Activated CD4-positive, alpha-beta T cell treated with anti-CD3 and anti-CD28 coated beads, Interleukin-2, amount 10 ng/mL, durations not matched to agents 7 days and 5 days (primary cell): ENCODE data around the gene CPLANE1. TPM values are rescaled to one million over a fixed set of nuclear protein-coding genes. Genes with fewer than 3 reads are reported as not detected.
A peak's percentile ranks its signal among the peaks of the same experiment; 100 is the strongest.
"Not testable (repeated sequence)": the region's sequence is repeated elsewhere in the genome, so short reads cannot be mapped to it uniquely, and the experiment has no call there.

Experiments used
- CTCF ChIA-PET: fragments of 350-600 bp; sonication (Branson Sonifier 250); formaldehyde crosslinking; loops from one replicate; lab custom pipeline; 2021; ENCODE audit warnings: antibody characterized with exemption; lab: Charles Lee
- POLR2A ChIA-PET: fragments of 350-600 bp; sonication (Branson Sonifier 250); formaldehyde crosslinking; loops from one replicate; lab custom pipeline; 2021; ENCODE audit warnings: antibody characterized with exemption; lab: Charles Lee
- DNase-seq: peaks from one replicate; pipeline ENCODE4 v3.0.0-alpha.2; 2020
- H3K27ac Mint-ChIP-seq: one replicate; pipeline ENCODE4 v1.8.0; 2021; ENCODE audit warnings: mild to moderate bottlenecking, moderate library complexity, mixed read lengths
- H3K27me3 Mint-ChIP-seq: one replicate; pipeline ENCODE4 v1.8.0; 2021; ENCODE audit warnings: mixed read lengths
- H3K36me3 Mint-ChIP-seq: one replicate; pipeline ENCODE4 v1.8.0; 2021; ENCODE audit warnings: low read depth, mixed read lengths
- H3K4me1 Mint-ChIP-seq: one replicate; pipeline ENCODE4 v1.8.0; 2021; ENCODE audit warnings: mixed read lengths
- H3K4me3 Mint-ChIP-seq: one replicate; pipeline ENCODE4 v1.8.0; 2021; ENCODE audit warnings: mild to moderate bottlenecking, moderate library complexity, mixed read lengths
- H3K9me3 Mint-ChIP-seq: one replicate; pipeline ENCODE4 v1.8.0; 2021; ENCODE audit warnings: mixed read lengths
- total RNA-seq, 2 experiments: library from RNA; stranded (reverse); gene quantifications; one replicate each; pipeline ENCODE4 v1.2.3, GENCODE V29; 2021

Gene CPLANE1
- total RNA-seq, 2 experiments from 2014 or later: 11.4 to 13.7 TPM

DNA sequence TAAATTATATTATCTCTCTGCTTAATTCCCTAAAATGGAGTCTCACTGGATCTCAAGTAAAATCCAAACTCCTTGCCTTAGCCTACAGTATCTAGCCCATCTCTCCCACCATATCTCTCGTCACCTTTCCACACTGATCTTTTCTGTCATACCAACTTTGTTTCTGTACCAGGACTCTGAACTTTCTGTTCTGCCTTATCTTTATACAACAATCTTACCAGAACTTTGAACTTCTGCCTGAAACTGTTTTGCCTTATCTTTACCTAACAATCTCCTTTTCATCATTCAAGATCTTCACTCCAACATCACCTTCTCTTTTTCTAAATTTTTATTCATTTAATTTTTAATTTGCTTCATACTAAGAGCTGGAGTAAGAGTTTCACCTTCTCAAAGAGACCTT is 139.0 kb downstream of the CPLANE1 start:
- H3K9me3 Mint-ChIP-seq: peaks cover 13% of the 10 kb centered on the region
- no peaks in the 10 kb centered on the region for H3K27me3 Mint-ChIP-seq
- no peak for DNase-seq
- ChIA-PET CTCF (no interaction called here), POLR2A (no interaction called here)
- peaks cover 50% of the 10 kb centered on the region for H3K4me1 Mint-ChIP-seq
- H3K4me3 Mint-ChIP-seq: no peak overlapping the region
- peaks cover 64% of the 10 kb centered on the region for H3K36me3 Mint-ChIP-seq
- peak overlapping the region; percentile 89 for H3K27ac Mint-ChIP-seq

DNA sequence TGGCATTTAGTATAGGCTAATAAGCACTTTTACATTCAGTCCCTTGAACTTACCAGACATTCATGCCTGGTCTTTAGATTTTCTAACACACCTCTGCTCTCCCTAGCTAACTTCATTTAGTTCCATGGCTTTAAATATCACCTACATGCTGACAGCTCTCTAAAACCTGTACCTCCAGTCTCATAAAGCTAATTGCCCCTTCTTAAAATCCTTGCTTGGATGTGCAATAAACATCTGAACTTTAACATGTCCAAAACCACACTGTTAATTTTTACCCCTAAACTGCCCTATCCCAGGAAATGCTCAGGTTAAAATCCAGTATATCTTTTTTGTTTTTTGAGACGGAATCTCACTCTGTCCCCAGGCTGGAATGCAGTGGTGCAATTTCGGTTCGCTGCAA is 139.8 kb downstream of the CPLANE1 start:
- Mint-ChIP-seq H3K4me1 (peaks cover 50% of the 10 kb centered on the region), H3K36me3 (peaks cover 66% of the 10 kb centered on the region), H3K4me3 (no peak overlapping the region), H3K27ac (peak overlapping the region; percentile 42), H3K27me3 (no peaks in the 10 kb centered on the region), H3K9me3 (peaks cover 13% of the 10 kb centered on the region)
- DNase-seq: no peak
- ChIA-PET POLR2A (no interaction called here), CTCF (interaction anchor here (1.5 kb wide), 1 partner anchor 10 kb away, joined by 4 read pairs; no protein-coding TSS in a partner anchor)

DNA sequence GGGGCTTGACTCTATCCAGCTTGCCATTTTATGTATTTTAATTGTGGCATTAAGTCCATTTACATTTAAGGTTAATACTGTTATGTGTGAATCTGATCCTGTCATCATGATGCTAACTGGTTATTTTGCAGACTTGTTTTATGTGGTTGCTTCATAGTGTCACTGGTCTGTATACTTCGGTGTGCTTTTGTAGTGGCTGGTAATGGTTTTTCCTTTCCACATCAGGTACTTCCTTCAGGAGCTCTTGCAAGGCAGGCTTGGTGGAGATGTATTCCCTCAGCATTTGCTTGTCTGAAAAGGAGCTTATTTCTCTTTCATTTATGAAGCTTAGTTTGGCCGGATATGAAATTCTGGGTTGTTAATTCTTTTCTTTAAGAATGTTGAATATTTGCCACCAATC is 145.9 kb downstream of the CPLANE1 start:
- H3K9me3 Mint-ChIP-seq: peaks cover 33% of the 10 kb centered on the region
- H3K4me1 Mint-ChIP-seq: peaks cover 25% of the 10 kb centered on the region
- H3K27ac Mint-ChIP-seq: peak overlapping the region; percentile 16
- ChIA-PET POLR2A (no interaction called here), CTCF (interaction anchor here (1.1 kb wide), 1 partner anchor 11 kb away, joined by 3 read pairs; no protein-coding TSS in a partner anchor)
- H3K36me3 Mint-ChIP-seq: peaks cover 82% of the 10 kb centered on the region
- no peaks in the 10 kb centered on the region for H3K27me3 Mint-ChIP-seq
- no peak for DNase-seq
- no peak overlapping the region for H3K4me3 Mint-ChIP-seq

DNA sequence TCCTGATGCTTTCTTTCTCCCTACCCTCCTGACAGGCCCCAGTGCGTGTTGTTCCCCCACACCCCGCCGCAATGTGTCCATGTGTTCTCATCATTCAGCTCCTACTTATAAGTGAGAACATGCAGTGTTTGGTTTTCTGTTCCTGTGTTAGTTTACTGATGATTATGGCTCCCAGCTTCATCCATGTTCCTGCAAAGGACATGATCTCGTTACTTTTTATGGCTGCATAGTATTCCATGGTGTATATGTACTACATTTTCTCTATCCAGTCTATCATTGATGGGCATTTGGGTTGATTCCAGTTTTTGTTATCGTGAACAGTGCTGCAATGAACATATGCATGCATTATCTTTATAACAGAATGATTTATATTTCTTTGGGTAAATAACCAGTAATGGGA is 149.9 kb downstream of the CPLANE1 start:
- DNase-seq, CTCF ChIA-PET, H3K4me3 Mint-ChIP-seq, POLR2A ChIA-PET, H3K27ac Mint-ChIP-seq, H3K27me3 Mint-ChIP-seq: not testable (repeated sequence)
- Mint-ChIP-seq H3K4me1 (peaks cover 26% of the 10 kb centered on the region), H3K36me3 (peaks cover 76% of the 10 kb centered on the region), H3K9me3 (peaks cover 53% of the 10 kb centered on the region)

DNA sequence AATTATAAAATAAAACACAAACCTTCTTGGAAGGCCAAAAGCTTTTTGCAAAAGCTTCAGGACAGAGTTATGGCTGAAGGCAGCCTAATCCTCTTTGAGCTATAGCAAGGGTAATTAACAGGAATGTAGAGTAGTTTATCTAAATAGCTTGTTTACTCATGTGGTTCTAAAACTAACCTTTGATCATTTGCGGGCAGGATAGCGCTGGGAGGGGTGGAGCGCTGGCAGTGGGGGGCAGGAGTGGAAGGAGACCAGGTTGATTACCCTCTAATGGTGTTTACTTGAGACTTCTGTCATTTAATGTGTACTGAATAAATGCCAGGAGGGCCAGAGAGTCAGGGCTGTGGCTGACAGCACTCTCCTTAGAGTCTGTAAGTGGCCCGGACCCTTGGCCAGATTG is 155.4 kb downstream of the CPLANE1 start:
- H3K9me3 Mint-ChIP-seq: peaks cover 23% of the 10 kb centered on the region
- DNase-seq, CTCF ChIA-PET: not testable (repeated sequence)

DNA sequence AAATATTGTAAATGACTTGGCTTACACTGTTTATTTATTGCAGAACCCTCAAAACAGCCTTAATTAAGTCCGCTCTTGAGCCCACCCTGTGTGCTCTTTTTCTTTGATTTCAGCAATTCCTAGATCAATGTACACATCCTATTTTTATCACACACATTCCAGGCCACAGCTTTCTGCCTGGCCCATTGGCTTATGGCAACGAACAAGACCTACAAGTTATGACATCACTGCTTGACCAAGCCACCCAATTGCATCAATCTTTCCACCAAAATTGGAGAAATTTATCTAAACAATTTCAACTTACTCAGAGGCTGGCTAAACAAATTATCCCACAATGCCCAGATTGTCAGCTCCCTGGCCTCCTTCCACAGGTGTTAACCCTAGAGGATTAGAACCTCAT is 158.4 kb downstream of the CPLANE1 start:
- DNase-seq: no peak
- POLR2A ChIA-PET: no interaction called here
- Mint-ChIP-seq H3K27me3 (no peaks in the 10 kb centered on the region), H3K27ac (no peak overlapping the region), H3K9me3 (peaks cover 12% of the 10 kb centered on the region), H3K4me1 (peaks cover 10% of the 10 kb centered on the region), H3K4me3 (no peak overlapping the region), H3K36me3 (peaks cover 22% of the 10 kb centered on the region)
- CTCF ChIA-PET: no interaction called here

More for the DNA sequence above, 155.4 kb downstream of the CPLANE1 start:
- H3K36me3 Mint-ChIP-seq: peaks cover 35% of the 10 kb centered on the region
- H3K4me3 Mint-ChIP-seq, H3K27me3 Mint-ChIP-seq, H3K27ac Mint-ChIP-seq, POLR2A ChIA-PET, H3K4me1 Mint-ChIP-seq: not testable (repeated sequence)

DNA sequence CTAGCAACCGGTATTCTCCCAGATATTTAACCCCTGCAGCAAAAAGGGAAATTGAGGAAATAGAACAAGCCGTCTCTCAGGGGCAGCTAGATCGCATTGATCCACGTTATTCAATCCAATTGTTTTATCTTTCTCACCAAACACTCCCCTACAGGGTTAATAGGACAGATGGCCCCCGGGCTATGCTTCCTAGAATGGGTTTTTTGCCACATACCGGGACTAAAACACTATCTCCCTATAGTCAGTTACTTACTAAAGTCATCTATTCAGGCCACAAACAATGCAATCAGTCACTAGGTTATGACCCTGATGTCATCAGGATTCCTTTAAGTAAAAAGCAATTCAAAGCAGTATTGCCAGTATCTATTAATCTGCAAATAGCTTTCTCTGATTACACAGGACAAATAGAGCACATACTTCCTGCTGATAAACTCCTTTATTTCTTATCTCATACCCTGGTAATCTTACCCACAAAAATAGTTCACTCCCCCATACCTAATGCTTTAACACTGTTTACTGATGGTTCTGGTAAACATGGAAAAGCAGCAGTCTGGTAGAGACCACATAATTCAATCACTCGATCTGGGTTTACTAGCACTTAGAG is 159.0 kb downstream of the CPLANE1 start:
- DNase-seq: no peak
- no peaks in the 10 kb centered on the region for H3K27me3 Mint-ChIP-seq
- peaks cover 21% of the 10 kb centered on the region for H3K36me3 Mint-ChIP-seq
- H3K27ac Mint-ChIP-seq: no peak overlapping the region
- ChIA-PET POLR2A (no interaction called here), CTCF (no interaction called here)
- H3K4me1 Mint-ChIP-seq: peaks cover 10% of the 10 kb centered on the region
- peaks cover 12% of the 10 kb centered on the region for H3K9me3 Mint-ChIP-seq
- no peak overlapping the region for H3K4me3 Mint-ChIP-seq

DNA sequence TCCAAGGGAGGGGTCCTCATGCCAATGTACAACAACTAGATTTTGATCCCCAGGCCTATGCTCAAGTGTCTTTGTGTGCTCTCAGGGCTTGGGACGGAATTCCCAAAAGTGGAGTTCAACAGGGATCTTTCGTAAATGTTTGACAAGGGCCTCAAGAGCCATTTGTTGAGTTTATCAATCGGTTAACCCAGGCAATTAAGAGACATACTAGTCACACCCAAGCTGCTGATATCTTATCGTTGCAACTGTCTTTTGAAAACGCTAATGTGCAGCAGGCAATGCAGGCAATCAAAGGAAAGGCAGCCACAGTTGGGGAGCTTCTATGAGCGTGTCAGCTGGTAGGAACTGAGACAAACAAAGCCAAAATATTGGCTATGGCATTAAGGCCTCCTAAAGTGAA is 161.2 kb downstream of the CPLANE1 start:
- ChIA-PET POLR2A (interaction anchor here (0.6 kb wide), 1 partner anchor 10 kb away, joined by 4 read pairs; no protein-coding TSS in a partner anchor), CTCF (no interaction called here)
- H3K4me1 Mint-ChIP-seq: peaks cover 4% of the 10 kb centered on the region
- H3K27ac Mint-ChIP-seq: no peak overlapping the region
- peaks cover 7% of the 10 kb centered on the region for H3K9me3 Mint-ChIP-seq
- H3K36me3 Mint-ChIP-seq: peaks cover 27% of the 10 kb centered on the region
- H3K4me3 Mint-ChIP-seq: no peak overlapping the region
- no peaks in the 10 kb centered on the region for H3K27me3 Mint-ChIP-seq
- DNase-seq: no peak

DNA sequence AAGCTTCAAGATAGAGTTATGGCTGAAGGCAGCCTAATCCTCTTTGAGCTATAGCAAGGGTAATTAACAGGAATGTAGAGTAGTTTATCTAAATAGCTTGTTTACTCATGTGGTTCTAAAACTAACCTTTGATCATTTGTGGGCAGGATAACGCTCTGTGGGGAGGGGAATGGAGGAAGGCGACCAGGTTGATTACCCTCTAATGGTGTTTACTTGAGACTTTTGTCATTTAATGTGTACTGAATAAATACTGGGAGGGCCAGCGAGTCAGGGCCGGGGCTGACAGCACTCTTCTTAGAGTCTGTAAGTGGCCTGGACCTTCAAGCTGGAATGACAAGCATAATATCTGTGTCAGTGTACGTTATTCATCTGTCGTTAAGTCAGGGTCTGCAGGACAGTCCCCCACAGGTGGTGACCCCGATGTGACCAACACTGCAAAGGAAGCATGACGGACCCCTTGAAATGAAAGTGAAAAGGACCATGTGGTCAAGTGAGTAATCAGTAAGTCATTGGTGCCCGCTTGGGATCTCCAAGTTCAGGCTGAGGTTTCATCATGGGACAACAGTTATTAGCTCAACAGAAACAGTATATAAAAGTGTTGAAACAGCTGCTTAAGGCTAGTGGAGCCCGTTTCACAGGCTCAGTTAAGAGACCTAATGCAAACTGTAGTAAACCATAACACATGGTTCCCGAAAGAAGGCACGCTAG is 162.6 kb downstream of the CPLANE1 start:
- DNase-seq: no peak
- H3K9me3 Mint-ChIP-seq: peaks cover 7% of the 10 kb centered on the region
- no peak overlapping the region for H3K4me3 Mint-ChIP-seq
- H3K27me3 Mint-ChIP-seq: no peaks in the 10 kb centered on the region
- peaks cover 30% of the 10 kb centered on the region for H3K36me3 Mint-ChIP-seq
- CTCF ChIA-PET: no interaction called here
- H3K4me1 Mint-ChIP-seq: peaks cover 4% of the 10 kb centered on the region
- POLR2A ChIA-PET: no interaction called here
- no peak overlapping the region for H3K27ac Mint-ChIP-seq

DNA sequence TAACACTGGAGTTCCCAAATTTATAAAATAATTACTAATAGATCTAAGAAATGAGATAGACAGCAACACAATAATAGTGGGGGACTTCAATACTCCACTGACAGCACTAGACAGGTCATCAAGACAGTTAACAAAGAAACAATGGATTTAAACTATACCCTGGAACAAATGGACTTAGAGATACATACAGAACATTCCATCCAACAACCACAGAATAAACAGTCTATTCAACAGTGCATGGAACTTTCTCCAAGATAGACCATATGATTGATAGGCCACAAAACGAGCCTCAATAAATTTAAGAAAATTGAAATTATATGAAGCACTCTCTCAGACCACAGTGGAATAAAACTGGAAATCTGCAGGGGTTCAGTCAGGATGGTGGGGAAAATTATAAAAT is 163.2 kb downstream of the CPLANE1 start:
- H3K27me3 Mint-ChIP-seq, DNase-seq, POLR2A ChIA-PET, H3K27ac Mint-ChIP-seq, H3K9me3 Mint-ChIP-seq, H3K4me3 Mint-ChIP-seq, CTCF ChIA-PET, H3K4me1 Mint-ChIP-seq: not testable (repeated sequence)
- peaks cover 33% of the 10 kb centered on the region for H3K36me3 Mint-ChIP-seq

DNA sequence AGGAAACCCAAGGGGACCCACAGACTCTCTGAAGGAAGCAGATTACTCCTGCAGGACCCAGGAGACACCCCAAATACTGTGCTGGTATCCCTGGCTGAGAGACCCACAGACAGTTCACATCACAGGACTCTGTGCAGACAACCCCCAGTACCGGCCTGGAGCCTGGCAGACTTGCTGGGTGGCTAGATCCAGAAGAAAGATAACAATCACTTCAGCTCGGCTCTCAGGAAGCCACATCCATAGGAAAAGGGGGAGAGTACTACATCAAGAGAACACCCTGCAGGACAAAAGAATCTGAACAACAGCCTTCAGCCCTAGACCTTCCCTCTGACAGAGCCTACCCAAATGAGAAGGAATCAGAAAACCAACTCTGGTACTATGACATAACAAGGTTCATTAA is 166.2 kb downstream of the CPLANE1 start:
- DNase-seq, POLR2A ChIA-PET, H3K27me3 Mint-ChIP-seq, H3K27ac Mint-ChIP-seq, H3K4me3 Mint-ChIP-seq, H3K4me1 Mint-ChIP-seq, H3K9me3 Mint-ChIP-seq: not testable (repeated sequence)
- CTCF ChIA-PET: interaction anchor here (1.2 kb wide), 1 partner anchor 11 kb away, joined by 3 read pairs; no protein-coding TSS in a partner anchor
- H3K36me3 Mint-ChIP-seq: peaks cover 40% of the 10 kb centered on the region

DNA sequence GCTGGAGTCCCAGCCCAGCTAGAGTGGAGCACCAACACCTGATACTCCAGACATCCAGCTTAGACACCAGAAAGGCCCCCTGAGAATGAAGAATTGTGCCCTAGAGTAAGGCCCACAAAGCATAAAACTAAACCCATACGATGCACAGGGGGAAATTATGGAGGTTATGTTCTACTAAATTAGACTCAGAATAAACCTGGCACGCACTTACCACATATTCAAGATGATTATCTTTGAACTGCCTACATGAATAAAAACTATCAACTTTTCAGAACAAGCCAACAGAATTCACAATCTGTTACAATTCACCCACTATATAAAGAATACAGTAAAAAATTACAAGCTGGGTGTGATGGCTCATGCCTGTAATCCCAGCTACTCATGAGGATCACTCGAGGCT is 168.5 kb downstream of the CPLANE1 start:
- Mint-ChIP-seq H3K36me3 (peaks cover 34% of the 10 kb centered on the region), H3K27me3 (no peaks in the 10 kb centered on the region), H3K4me3 (no peak overlapping the region), H3K9me3 (no peaks in the 10 kb centered on the region), H3K4me1 (no peaks in the 10 kb centered on the region), H3K27ac (no peak overlapping the region)
- POLR2A ChIA-PET: interaction anchor here (0.5 kb wide), 1 partner anchor 50 kb away, joined by 4 read pairs; no protein-coding TSS in a partner anchor
- CTCF ChIA-PET: interaction anchor here (1.0 to 2.4 kb wide), 2 partner anchors 9 to 81 kb away, joined by 3 to 7 read pairs; no protein-coding TSS in a partner anchor
- no peak for DNase-seq

DNA sequence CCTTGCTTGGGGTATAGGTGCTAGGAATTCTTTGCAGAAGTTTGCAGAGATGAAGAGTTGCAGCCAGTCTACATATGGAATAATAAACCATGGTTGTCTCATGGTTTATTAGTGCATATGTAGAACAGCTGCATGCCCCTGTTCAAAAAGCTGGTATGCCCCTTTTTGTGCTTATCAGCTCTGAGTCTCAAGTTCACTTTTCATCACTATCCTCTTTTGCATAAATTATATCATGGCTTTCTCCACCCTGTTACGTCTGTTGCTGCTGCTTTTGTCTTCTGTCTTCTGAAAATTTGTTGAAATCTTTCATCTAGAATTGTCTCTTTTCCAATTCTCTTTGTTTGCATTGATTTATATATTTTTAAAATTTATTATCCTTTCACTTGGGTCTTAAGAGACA is 172.0 kb downstream of the CPLANE1 start:
- CTCF ChIA-PET: interaction anchor here (1.0 kb wide), 1 partner anchor 78 kb away, joined by 3 read pairs; no protein-coding TSS in a partner anchor
- POLR2A ChIA-PET: no interaction called here
- no peak for DNase-seq
- Mint-ChIP-seq H3K27me3 (no peaks in the 10 kb centered on the region), H3K4me1 (no peaks in the 10 kb centered on the region), H3K27ac (no peak overlapping the region), H3K36me3 (peaks cover 17% of the 10 kb centered on the region), H3K9me3 (no peaks in the 10 kb centered on the region), H3K4me3 (no peak overlapping the region)
